A549 (cell line): Measurements from ENCODE around the gene ZNF23. TPM values are rescaled to one million over a fixed set of nuclear protein-coding genes. Genes with fewer than 3 reads are reported as not detected.

Experiments
- ATAC-seq, 2 experiments: fragments of 200-7000 bp in 1 of 2; fragments of >200 bp in 1 of 2; cut with Nextera tagmentation in 1 of 2; cut with Tn5 transposase in 1 of 2; 3 replicates each; pipeline versions ENCODE4 v1.8.0 to v1.9.1; 2018 to 2020; ENCODE audit warnings: mild to moderate bottlenecking in 1 of 2, moderate library complexity in 1 of 2
- CTCF ChIA-PET: fragments of 300-600 bp; sonication (Branson Sonifier 250); formaldehyde crosslinking; extraction: SDS; loops from one replicate; lab custom pipeline; 2021; ENCODE audit warnings: antibody characterized with exemption, inconsistent platforms; lab: Yijun Ruan, JAX
- POLR2A ChIA-PET: fragments of 350-600 bp; formaldehyde crosslinking; extraction: SDS; loops from one replicate; lab custom pipeline; 2021; ENCODE audit warnings: antibody characterized with exemption, inconsistent platforms; lab: Yijun Ruan, JAX
- DNase-seq, 2 experiments: peaks; one replicate each; pipeline versions ENCODE4 v3.0.0 to v3.0.0-alpha.2; 2011 to 2016; ENCODE audit warnings: low read depth in 1 of 2, low spot score in 1 of 2
- FAIRE-seq: peaks from 2 replicates; lab custom pipeline; 2011; peaks lifted over from hg19 to GRCh38; lab: Jason Lieb, UNC
- H3K27ac ChIP-seq, 2 experiments: fragments of >200 bp; sonication (Bioruptor Twin); formaldehyde crosslinking; 3 replicates each; pipeline ENCODE4 v1.5.1; 2016 to 2017
- H3K4me1 ChIP-seq: fragments of >200 bp; sonication (Bioruptor Twin); formaldehyde crosslinking; 3 replicates; pipeline ENCODE4 v1.6.1; 2016
- H3K4me2 ChIP-seq: fragments of >200 bp; sonication (Bioruptor Twin); formaldehyde crosslinking; 3 replicates; pipeline ENCODE4 v1.6.1; 2016
- H3K4me3 ChIP-seq: fragments of >200 bp; sonication (Bioruptor Twin); formaldehyde crosslinking; 3 replicates; pipeline ENCODE4 v1.5.1; 2016
- H3K9me3 ChIP-seq: fragments of >200 bp; sonication (Bioruptor Twin); formaldehyde crosslinking; 3 replicates; pipeline ENCODE4 v1.6.1; 2016
- CEBPB ChIP-seq, 2 experiments: fragments of >200 bp in 1 of 2; sonication (Bioruptor Twin) in 1 of 2; formaldehyde crosslinking in 1 of 2; IDR thresholded peaks; 2 replicates each; pipeline ENCODE4 v1.6.1; 2012 to 2016
- E2F6 ChIP-seq: IDR thresholded peaks from 2 replicates; pipeline ENCODE4 v1.6.1; 2012; ENCODE audit warnings: low read depth, borderline replicate concordance
- EHF ChIP-seq: fragments of 250-450 bp; sonication (Bioruptor Pico); IDR thresholded peaks from 2 replicates; pipeline ENCODE4 v1.5.0; 2020; ENCODE audit warnings: mild to moderate bottlenecking
- EHMT2 ChIP-seq: fragments of 200-600 bp; sonication (generic); IDR thresholded peaks from 2 replicates; pipeline ENCODE4 v1.6.1; 2016; ENCODE audit warnings: antibody characterized with exemption, low read depth, mild to moderate bottlenecking, moderate library complexity
- EP300 ChIP-seq, 2 experiments: fragments of >200 bp; sonication (Bioruptor Twin); formaldehyde crosslinking; IDR thresholded peaks; 2 replicates in 1 of 2; 3 replicates in 1 of 2; pipeline ENCODE4 v1.6.1; 2016 to 2017
- FOSB ChIP-seq: fragments of 250-450 bp; sonication (Bioruptor Pico); IDR thresholded peaks from 2 replicates; pipeline ENCODE4 v1.5.0; 2020; ENCODE audit warnings: mild to moderate bottlenecking, moderate library complexity
- HEYL ChIP-seq: fragments of 250-450 bp; sonication (Bioruptor Pico); IDR thresholded peaks from 2 replicates; pipeline ENCODE4 v1.8.0; 2021; ENCODE audit warnings: mild to moderate bottlenecking, moderate library complexity
- HOXB13 ChIP-seq: fragments of 250-450 bp; sonication (Bioruptor Pico); IDR thresholded peaks from 2 replicates; pipeline ENCODE4 v1.5.0; 2020; ENCODE audit warnings: low read depth, mild to moderate bottlenecking, moderate library complexity
- KDM5A ChIP-seq: fragments of 200-600 bp; sonication (generic); IDR thresholded peaks from 2 replicates; pipeline ENCODE4 v1.6.1; 2016; ENCODE audit warnings: antibody characterized with exemption, mild to moderate bottlenecking
- MYC ChIP-seq: IDR thresholded peaks from 2 replicates; pipeline ENCODE4 v1.6.1; 2012; ENCODE audit warnings: mild to moderate bottlenecking, inconsistent platforms, low read length, improper control_type of control experiment, borderline replicate concordance
- NPAS2 ChIP-seq: fragments of 250-450 bp; sonication (Bioruptor Pico); IDR thresholded peaks from 2 replicates; pipeline ENCODE4 v1.8.0; 2022; ENCODE audit warnings: mild to moderate bottlenecking, moderate library complexity, borderline replicate concordance
- NR3C1 ChIP-seq: fragments of >200 bp; sonication (Bioruptor Twin); formaldehyde crosslinking; IDR thresholded peaks from 3 replicates; pipeline ENCODE4 v1.6.1; 2017
- POLR2AphosphoS2 ChIP-seq: conservative IDR thresholded peaks from 2 replicates; pipeline ENCODE4 v1.6.1; 2012; ENCODE audit warnings: low read length, improper control_type of control experiment, inconsistent platforms
- RAD21 ChIP-seq, 2 experiments: fragments of >200 bp in 1 of 2; sonication (Bioruptor Twin) in 1 of 2; formaldehyde crosslinking in 1 of 2; IDR thresholded peaks in 1 of 2; conservative IDR thresholded peaks in 1 of 2; 2 replicates in 1 of 2; 3 replicates in 1 of 2; pipeline ENCODE4 v1.6.1; 2012 to 2018; ENCODE audit warnings: inconsistent platforms in 1 of 2
- RFX5 ChIP-seq: fragments of 450-650 bp; IDR thresholded peaks from 2 replicates; pipeline ENCODE4 v1.7.1; 2014; ENCODE audit warnings: antibody characterized with exemption, mild to moderate bottlenecking, moderate library complexity
- SMC3 ChIP-seq: fragments of >200 bp; sonication (Bioruptor Twin); formaldehyde crosslinking; IDR thresholded peaks from 3 replicates; pipeline ENCODE4 v1.6.1; 2018; ENCODE audit warnings: inconsistent platforms
- TP53 ChIP-seq: fragments of 250-450 bp; sonication (Bioruptor Pico); IDR thresholded peaks from 2 replicates; pipeline ENCODE4 v1.5.0; 2021; ENCODE audit warnings: mild to moderate bottlenecking, moderate library complexity
- ZSCAN20 ChIP-seq: fragments of 250-450 bp; sonication (Bioruptor Pico); IDR thresholded peaks from 2 replicates; pipeline ENCODE4 v1.8.0; 2022; ENCODE audit warnings: mild to moderate bottlenecking, moderate library complexity
- WGBS: methylation state at CpG from one replicate; pipeline ENCODE4 v1.1.6; 2017; ENCODE audit errors: missing lambda C conversion rate; 5-methylcytosine and 5-hydroxymethylcytosine counted together
- polyA plus RNA-seq, 4 experiments: library from polyadenylated mRNA; depleted of rRNA in 3 of 4; stranded (reverse); fragments of >200 nt; fragmentation: RNase III in 1 of 4; extraction: RNeasy Plus Mini Kit Qiagen cat#74134 plus additional on column Dnase treatment in 1 of 4; gene quantifications; 2 replicates in 3 of 4; 3 replicates in 1 of 4; pipeline ENCODE4 v1.2.3, GENCODE V29; 2011 to 2017
- TF ChIP-seq, protein P1 (sequence below): fragments of 250-450 bp; sonication (Bioruptor Pico); IDR thresholded peaks from 2 replicates; pipeline ENCODE4 v1.5.0; 2021; ENCODE audit warnings: mild to moderate bottlenecking, moderate library complexity, borderline replicate concordance
- TF ChIP-seq, protein P2 (sequence below): fragments of >200 bp; sonication (Bioruptor Twin); formaldehyde crosslinking; IDR thresholded peaks from 2 replicates; pipeline ENCODE4 v1.6.1; 2016
- TF ChIP-seq, protein P3 (sequence below): fragments of >200 bp; sonication (Bioruptor Twin); formaldehyde crosslinking; IDR thresholded peaks from 3 replicates; pipeline ENCODE4 v1.5.1; 2016

The ZNF23 gene
- polyA plus RNA-seq, 2 of the 4 experiments (the other 2 are of a cell fraction) = 7.1 to 8.7 TPM

- no peak for DNase-seq
- no peak overlapping the region for H3K27ac ChIP-seq
- no peaks in the 10 kb centered on the region for H3K9me3 ChIP-seq
- ChIA-PET POLR2A (no interaction called here), CTCF (interaction anchor here (2.1 kb wide), 2 partner anchors 80 to 82 kb away, joined by 5 to 8 read pairs; no protein-coding TSS in a partner anchor)
- H3K4me1 ChIP-seq = no peaks in the 10 kb centered on the region
- H3K4me2 ChIP-seq = no peak overlapping the region
- no peak for TF ChIP-seq EHMT2
- TF ChIP-seq HOXB13 = no peak
- TF ChIP-seq NPAS2 (CRISPR knock-in tag) = no peak
- FAIRE-seq = no peak
- ATAC-seq = no peak
- 63% methylated on average over 2 of the region's 2 CpGs for WGBS
- no peak overlapping the region for H3K4me3 ChIP-seq
Measured at GRCh38 chr16:71492786-71493185, 30.7 kb upstream of the ZNF23 start.

- ATAC-seq = no peak
- 37% methylated on average over 3 of the region's 3 CpGs for WGBS
- Histone ChIP-seq H3K4me3 (no peak overlapping the region), H3K9me3 (no peaks in the 10 kb centered on the region), H3K4me1 (no peaks in the 10 kb centered on the region), H3K27ac (no peak overlapping the region), H3K4me2 (no peak overlapping the region)
- DNase-seq = no peak
- FAIRE-seq = no peak
- ChIA-PET POLR2A (no interaction called here), CTCF (interaction anchor here (1.1 to 4.7 kb wide), 4 partner anchors 9 to 120 kb away, joined by 4 to 25 read pairs (median 10); no protein-coding TSS in a partner anchor)
- no peak for TF ChIP-seq TP53 (CRISPR knock-in tag)
Measured at GRCh38 chr16:71491054-71491453, 29.0 kb upstream of the ZNF23 start.

GRCh38 chr16:71490361-71490760 lies 28.3 kb upstream of the ZNF23 start:
- Histone ChIP-seq H3K4me3 (no peak overlapping the region), H3K4me1 (no peaks in the 10 kb centered on the region), H3K4me2 (no peak overlapping the region), H3K27ac (no peak overlapping the region), H3K9me3 (no peaks in the 10 kb centered on the region)
- TF ChIP-seq EP300 (IDR thresholded peaks at IDR 0.05) = no peak
- TF ChIP-seq EHF = no peak
- TF ChIP-seq HEYL (CRISPR knock-in tag) = no peak
- TF ChIP-seq, protein P1, sequence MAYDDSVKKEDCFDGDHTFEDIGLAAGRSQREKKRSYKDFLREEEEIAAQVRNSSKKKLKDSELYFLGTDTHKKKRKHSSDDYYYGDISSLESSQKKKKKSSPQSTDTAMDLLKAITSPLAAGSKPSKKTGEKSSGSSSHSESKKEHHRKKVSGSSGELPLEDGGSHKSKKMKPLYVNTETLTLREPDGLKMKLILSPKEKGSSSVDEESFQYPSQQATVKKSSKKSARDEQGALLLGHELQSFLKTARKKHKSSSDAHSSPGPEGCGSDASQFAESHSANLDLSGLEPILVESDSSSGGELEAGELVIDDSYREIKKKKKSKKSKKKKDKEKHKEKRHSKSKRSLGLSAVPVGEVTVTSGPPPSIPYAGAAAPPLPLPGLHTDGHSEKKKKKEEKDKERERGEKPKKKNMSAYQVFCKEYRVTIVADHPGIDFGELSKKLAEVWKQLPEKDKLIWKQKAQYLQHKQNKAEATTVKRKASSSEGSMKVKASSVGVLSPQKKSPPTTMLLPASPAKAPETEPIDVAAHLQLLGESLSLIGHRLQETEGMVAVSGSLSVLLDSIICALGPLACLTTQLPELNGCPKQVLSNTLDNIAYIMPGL (CRISPR knock-in tag) = no peak
- TF ChIP-seq E2F6 = no peak
- no peak for TF ChIP-seq RFX5
- TF ChIP-seq ZSCAN20 (CRISPR knock-in tag) = no peak
- no peak for TF ChIP-seq POLR2AphosphoS2
- no peak for TF ChIP-seq FOSB (CRISPR knock-in tag)
- no peak for TF ChIP-seq KDM5A
- TF ChIP-seq SMC3 = no peak
- TF ChIP-seq CEBPB (IDR thresholded peaks at IDR 0.05) = no peak
- TF ChIP-seq, protein P2, sequence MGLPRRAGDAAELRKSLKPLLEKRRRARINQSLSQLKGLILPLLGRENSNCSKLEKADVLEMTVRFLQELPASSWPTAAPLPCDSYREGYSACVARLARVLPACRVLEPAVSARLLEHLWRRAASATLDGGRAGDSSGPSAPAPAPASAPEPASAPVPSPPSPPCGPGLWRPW = no peak
- TF ChIP-seq RAD21 (conservative IDR thresholded peaks at IDR 0.05 in 1 of 2, IDR thresholded peaks at IDR 0.05 in 1 of 2) = no peak
- no peak for TF ChIP-seq NR3C1
- TF ChIP-seq, protein P3, sequence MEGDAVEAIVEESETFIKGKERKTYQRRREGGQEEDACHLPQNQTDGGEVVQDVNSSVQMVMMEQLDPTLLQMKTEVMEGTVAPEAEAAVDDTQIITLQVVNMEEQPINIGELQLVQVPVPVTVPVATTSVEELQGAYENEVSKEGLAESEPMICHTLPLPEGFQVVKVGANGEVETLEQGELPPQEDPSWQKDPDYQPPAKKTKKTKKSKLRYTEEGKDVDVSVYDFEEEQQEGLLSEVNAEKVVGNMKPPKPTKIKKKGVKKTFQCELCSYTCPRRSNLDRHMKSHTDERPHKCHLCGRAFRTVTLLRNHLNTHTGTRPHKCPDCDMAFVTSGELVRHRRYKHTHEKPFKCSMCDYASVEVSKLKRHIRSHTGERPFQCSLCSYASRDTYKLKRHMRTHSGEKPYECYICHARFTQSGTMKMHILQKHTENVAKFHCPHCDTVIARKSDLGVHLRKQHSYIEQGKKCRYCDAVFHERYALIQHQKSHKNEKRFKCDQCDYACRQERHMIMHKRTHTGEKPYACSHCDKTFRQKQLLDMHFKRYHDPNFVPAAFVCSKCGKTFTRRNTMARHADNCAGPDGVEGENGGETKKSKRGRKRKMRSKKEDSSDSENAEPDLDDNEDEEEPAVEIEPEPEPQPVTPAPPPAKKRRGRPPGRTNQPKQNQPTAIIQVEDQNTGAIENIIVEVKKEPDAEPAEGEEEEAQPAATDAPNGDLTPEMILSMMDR = no peak
- TF ChIP-seq MYC = no peak
- POLR2A ChIA-PET = no interaction called here
- FAIRE-seq (no peak), ATAC-seq (no peak), DNase-seq (no peak)
- CTCF ChIA-PET = interaction anchor here (1.4 to 4.7 kb wide), 4 partner anchors 10 to 120 kb away, joined by 4 to 25 read pairs (median 10); no protein-coding TSS in a partner anchor
